GM21737 (cell line): ENCODE results near the gene FGD1.

Source experiments
- ATAC-seq: cut with Tn5 transposase; IDR thresholded peaks from one replicate; pipeline ENCODE4 v1.9.1; 2021; ENCODE audit warnings: mild to moderate bottlenecking, moderate library complexity; ENCODE audit not compliant: unreplicated experiment

FGD1 gene

DNA sequence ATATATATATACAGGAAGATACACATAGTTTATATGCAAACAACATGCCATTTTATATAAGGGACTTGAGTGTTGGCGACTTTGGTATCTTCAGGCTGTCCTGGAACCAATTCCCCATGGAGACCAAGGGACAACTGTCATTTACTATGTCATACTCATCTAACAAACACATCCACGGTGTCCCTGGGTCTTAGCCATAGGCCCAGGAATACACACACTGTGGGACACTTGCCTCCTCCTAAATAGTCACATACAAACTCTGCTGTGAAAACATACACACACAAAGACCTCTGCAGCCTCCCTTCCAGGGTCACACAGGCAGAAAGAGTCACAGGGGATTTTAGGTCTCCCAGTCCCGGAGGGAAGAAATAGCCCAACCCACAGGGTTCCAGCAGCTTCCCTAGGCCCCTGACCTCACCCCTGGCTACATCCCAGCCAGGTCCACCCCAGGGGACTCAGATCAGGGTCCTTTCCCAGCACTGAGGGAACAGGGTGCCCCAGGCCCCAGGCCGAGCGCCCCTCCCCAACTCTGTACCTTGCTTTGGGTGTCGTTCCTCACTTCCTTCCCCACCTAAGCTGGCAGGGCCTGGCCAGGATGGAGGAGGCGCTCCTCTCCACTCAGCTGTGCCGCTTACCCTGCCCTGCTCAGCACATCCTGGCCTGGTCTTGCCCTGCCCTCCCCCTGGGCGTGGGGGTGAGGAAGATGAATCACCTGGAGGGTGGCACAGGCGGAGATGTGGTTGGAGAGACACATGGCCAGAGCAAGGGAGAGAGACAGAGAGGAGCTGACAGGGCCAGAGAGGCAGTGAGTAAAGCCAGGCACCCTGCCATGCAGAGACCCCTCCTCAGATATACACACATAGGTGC, 21.8 kb downstream of the FGD1 start:
- no peak for ATAC-seq

GRCh38 chrX:54470054-54470760, 25.8 kb downstream of the FGD1 start:
- ATAC-seq: no peak

- no peak for ATAC-seq
Observed at GRCh38 chrX:54452920-54453319, 43.1 kb downstream of the FGD1 start.

DNA sequence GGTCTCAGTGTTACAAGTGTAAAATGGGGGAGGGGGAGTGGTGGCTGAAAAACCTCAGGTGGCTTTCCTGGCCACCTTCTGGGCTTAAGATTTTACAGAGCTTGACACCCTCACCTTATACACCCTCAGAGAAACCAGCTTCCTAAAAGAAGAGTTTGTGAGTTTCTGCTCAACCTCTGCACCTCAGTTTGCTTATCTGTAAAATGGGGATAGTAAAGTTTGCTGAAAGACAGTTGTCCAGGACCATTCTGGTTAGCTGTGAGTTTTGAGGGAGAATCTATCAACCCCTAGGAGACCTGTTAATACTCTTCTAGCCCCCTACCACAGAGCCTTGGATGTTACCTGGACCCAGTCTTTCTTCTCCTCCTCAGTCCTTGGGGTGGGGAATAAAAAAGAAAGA, 46.1 kb downstream of the FGD1 start:
- no peak for ATAC-seq

DNA sequence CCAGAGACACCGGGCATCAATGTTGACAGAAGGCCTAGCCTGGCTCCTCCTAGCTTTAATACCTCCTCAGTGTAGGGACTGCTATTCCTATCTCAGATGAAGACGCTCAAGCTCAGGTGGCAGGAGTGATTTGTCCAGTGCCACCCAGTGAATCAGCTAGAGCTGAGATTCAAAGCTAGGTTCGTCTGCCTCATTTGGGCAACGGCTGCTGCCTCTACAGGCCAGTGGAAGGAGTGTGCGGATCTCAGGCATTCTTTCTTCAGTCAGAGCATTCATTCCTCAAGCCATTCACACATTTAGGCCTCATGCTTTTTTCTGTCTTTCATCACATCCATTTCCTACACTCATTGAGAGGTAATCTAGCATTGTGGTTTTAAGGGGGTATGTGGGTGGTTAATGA, 48.6 kb downstream of the FGD1 start:
- ATAC-seq: no peak

DNA sequence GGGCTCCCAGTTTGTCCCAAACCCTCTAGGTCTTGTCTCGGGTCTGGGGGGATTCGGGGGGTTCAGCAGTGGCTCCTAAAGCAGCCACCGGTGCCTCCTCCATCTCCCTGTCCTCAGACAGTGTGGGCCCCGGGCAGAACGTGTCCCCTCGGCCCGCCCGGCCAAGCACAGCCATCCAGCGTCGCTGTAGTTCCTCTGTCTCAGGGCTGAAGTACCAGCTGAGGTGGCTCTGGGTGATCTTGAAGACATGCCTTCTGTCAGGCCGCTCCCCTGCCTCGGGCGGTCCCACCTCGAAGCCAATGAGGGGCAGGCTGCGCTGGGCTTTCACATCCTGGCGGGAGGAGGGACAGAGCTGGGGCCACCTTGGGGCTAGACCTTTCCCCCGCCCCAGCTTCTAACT, 50.0 kb downstream of the FGD1 start:
- ATAC-seq: no peak

GRCh38 chrX:54444752-54445151, 51.3 kb downstream of the FGD1 start:
- no peak for ATAC-seq

GRCh38 chrX:54442790-54443189, 53.2 kb downstream of the FGD1 start:
- ATAC-seq: no peak

DNA sequence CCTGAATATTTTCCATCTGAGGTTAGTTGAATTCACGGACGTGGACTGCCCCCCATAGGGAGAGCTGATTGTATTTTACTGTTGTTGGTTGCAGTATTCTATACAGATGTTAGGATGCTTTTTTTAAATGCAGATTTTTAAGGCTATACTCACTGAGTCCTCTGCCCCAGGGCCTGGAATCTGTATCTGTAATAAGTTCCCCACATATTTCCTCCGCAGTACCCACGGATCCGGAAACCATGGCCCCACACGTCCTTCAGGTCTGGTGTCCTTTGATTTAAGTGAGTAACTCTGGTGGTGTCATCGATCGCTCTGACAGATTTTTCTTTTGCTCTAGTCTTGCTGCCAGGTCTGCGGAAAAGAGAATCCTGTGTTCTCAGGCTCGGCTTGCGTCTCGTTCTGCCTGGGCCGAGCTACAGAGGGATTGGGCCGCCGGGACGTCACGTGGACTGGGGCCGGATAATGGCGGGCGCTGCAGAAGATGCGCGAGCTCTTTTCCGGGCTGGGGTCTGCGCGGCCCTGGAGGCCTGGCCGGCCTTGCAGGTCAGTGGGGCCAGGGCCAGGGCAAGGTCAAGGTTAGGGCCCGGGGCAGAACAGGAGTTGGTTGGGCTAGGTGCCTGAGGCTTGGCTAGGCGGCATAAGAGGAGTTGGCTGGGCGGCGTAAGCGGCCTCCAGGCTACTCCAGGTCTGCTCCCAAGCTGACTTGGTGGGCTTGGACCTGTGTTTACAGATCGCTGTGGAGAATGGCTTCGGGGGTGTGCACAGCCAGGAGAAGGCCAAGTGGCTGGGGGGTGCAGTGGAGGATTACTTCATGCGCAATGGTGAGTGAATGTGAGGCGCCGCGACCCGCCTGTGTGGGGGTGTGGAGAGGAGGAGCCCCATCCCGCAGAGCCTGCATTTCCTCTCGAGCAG, 55.8 kb downstream of the FGD1 start, which contains the start of gene TSR2:
Gene TSR2 (plus strand): TSS at position 445 of the 912 bp plus-strand sequence. CDS start 18 bp downstream, at position 463.
- ATAC-seq: peak; percentile 97

GRCh38 chrX:54435121-54435520, 60.9 kb downstream of the FGD1 start:
- ATAC-seq: no peak

- no peak for ATAC-seq
Observed at GRCh38 chrX:54430519-54430918, 65.5 kb downstream of the FGD1 start.

DNA sequence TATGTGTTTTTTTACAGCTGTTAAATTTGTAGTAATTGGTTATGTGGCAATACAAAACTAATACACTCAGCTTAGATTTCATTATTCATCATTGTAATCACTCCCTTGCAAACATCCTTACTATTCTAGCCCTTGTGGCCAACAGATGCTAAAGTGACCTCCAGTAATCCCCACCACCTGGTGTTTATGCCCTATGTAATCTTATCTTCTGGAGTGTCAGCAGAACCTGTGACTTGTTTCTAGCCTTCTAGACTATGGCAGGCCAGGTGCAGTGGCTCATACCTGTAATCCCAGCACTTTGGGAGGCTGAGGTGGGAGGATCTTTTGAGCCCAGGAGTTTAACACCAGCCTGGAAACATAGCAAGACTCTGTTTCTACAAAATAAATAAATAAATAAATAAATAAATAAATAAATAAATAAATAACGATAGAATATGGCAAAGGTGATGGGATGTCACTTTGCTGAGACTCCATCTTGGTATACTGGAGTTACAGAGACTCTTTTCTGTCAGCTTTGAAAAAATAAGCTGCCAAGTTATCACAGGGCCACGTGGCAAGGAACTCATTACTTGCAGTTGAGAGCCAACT, 68.1 kb downstream of the FGD1 start:
- no peak for ATAC-seq

DNA sequence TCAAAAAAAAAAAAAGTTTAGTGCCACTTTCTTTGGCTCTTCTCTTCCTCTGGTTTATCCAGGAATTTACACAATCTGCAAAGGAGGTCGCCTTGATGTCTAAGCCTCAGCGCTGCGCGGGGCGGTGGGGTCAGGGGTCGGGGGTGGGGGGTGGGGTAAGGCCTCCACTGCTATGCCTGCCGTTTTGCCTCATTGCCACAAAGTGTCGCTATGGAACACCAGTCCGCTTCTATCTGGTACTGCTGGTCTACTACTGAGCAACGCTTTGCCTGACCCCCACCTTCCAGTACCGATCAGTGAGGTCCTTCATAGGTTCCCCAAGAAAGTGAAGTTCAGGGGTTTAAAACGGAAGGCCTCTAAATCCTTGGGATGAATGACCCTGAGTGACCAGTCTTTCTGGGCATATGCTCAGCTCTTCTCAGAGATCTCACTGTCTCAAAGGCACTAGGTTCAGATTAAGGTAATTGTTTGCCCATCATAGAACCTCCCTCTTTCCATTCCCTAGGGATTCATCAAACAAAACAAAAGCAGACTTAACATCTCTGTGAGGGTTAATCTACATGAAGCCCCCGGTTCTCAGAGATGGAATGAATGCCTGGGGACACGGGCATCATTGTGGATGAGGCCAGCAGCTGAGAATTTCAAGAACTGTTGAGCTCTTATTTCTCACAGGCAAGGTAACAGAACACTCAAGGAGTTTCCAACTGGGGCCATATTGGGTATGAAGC, 72.7 kb downstream of the FGD1 start:
- ATAC-seq: no peak

- ATAC-seq: no peak
Observed at GRCh38 chrX:54422168-54422567, 73.9 kb downstream of the FGD1 start.

DNA sequence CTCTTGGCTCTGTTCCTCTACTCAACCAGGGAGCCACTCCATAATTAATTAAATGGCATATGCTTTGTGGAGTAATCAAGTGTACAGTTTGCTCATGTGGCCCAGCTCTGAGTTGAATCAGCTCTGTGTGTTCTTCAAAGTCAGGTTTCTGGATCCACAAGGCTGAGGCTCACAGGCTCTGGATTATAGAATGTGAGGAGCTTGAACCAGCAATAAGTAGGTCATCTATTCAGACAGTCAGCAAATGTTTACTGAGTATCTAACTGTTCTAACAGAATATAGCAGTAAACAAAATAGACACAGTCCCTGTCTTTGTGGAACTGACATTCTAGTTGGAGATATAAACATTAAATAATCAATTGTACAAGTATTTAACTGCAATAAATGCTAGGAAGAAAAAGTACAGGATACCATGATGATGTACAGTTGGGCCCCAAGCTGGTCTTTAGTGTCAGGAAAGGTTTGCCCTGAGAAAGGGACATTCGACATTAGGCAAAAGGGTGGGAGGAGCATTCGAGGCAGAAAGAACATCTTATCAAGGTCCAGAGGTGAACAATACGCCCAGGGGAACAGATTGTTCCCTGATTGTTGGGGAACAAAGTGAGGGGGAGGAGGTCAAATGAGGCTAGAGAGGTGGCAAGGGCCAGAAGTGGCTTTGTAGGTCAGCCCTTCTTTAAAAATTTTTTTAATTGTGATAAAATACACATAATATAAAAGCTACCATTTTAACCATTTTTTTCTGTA, 76.3 kb downstream of the FGD1 start:
- ATAC-seq: no peak

GRCh38 chrX:54416965-54417364, 79.1 kb downstream of the FGD1 start:
- ATAC-seq: no peak

GRCh38 chrX:54415534-54416350, 80.3 kb downstream of the FGD1 start:
- ATAC-seq: no peak

DNA sequence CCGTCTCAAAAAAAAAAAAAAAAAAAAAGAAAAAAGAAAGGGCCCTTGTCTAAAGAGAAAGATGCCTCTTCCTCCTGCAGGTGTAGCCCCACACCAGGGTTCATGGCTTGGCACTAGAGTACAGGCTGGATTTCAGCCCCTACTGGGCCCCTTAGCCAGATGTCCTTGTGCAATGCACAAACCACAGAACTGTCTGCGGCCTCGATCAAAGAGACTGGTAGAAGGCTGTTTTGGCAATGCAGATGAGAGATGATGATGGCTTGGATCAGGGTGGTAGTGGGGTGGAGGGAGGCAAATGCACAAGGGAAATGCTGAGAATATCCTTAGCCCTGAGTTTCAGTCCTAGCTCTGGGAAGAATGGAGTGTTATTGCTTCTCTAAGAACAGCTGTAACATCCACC, 82.3 kb downstream of the FGD1 start:
- no peak for ATAC-seq

GRCh38 chrX:54411732-54412131, 84.3 kb downstream of the FGD1 start:
- no peak for ATAC-seq
